K562 (cell line): ENCODE data around the gene MARCHF9. TPM values are rescaled to one million over a fixed set of nuclear protein-coding genes. Genes with fewer than 3 reads are reported as not detected.

ENCODE experiments used
- ARHGAP35 ChIP-seq: fragments of 450-650 bp; IDR thresholded peaks from 2 replicates; pipeline ENCODE4 v1.6.1; 2018; ENCODE audit not compliant: partially characterized antibody
- ATF1 ChIP-seq, 2 experiments: fragments of 450-650 bp in 1 of 2; IDR thresholded peaks; 2 replicates each; pipeline ENCODE4 v1.6.1; 2016; ENCODE audit warnings: missing compliant biosample characterization in 1 of 2, missing genetic modification characterization in 1 of 2
- CXXC5 ChIP-seq: fragments of 250-450 bp; sonication (Bioruptor Pico); IDR thresholded peaks from 2 replicates; pipeline ENCODE4 v1.8.0; 2022; ENCODE audit warnings: inconsistent platforms, mild to moderate bottlenecking, moderate library complexity
- E2F6 ChIP-seq, 2 experiments: IDR thresholded peaks; 2 replicates each; pipeline ENCODE4 v1.6.1; 2011; ENCODE audit warnings: borderline replicate concordance in 1 of 2, control low read depth in 1 of 2, low read depth in 1 of 2, low read length in 1 of 2, mild to moderate bottlenecking in 1 of 2, mixed read lengths in 1 of 2, moderate library complexity in 1 of 2; ENCODE audit not compliant: insufficient read depth in 1 of 2, insufficient read length in 1 of 2, poor library complexity in 1 of 2, severe bottlenecking in 1 of 2; ENCODE audit errors: extremely low read depth in 1 of 2
- E4F1 ChIP-seq: fragments of 250-450 bp; sonication (Bioruptor Pico); IDR thresholded peaks from 2 replicates; pipeline ENCODE4 v1.5.0; 2021; ENCODE audit warnings: mild to moderate bottlenecking, borderline replicate concordance
- ETS1 ChIP-seq: conservative IDR thresholded peaks from 2 replicates; pipeline ENCODE4 v1.6.1; 2011; ENCODE audit warnings: low read depth, mild to moderate bottlenecking, low read length; ENCODE audit not compliant: control insufficient read depth
- HDAC8 ChIP-seq: fragments of 450-650 bp; IDR thresholded peaks from 2 replicates; pipeline ENCODE4 v1.6.1; 2016; ENCODE audit warnings: mild to moderate bottlenecking, missing genetic modification characterization, moderate library complexity, missing compliant biosample characterization
- JUN ChIP-seq, 2 experiments: sonication (generic) in 1 of 2; formaldehyde crosslinking in 1 of 2; IDR thresholded peaks; 2 replicates each; pipeline versions ENCODE4 v1.6.1 to v1.8.0; 2012 to 2022; ENCODE audit warnings: borderline replicate concordance in 2 of 2, mild to moderate bottlenecking in 2 of 2, improper control_type of control experiment in 1 of 2, low read depth in 1 of 2, low read length in 1 of 2, missing genetic modification reagents in 1 of 2
- MTA3 ChIP-seq: fragments of 450-650 bp; formaldehyde crosslinking; IDR thresholded peaks from 2 replicates; pipeline ENCODE4 v1.6.1; 2017; ENCODE audit warnings: mild to moderate bottlenecking, borderline replicate concordance
- NR2C2 ChIP-seq, 2 experiments: fragments of 200-800 bp in 1 of 2; sonication (Bioruptor generic) in 1 of 2; sonication (generic) in 1 of 2; formaldehyde crosslinking in 1 of 2; IDR thresholded peaks; 2 replicates each; pipeline versions ENCODE4 v1.6.1 to v1.8.0; 2016 to 2022; ENCODE audit warnings: mild to moderate bottlenecking in 1 of 2, missing compliant biosample characterization in 1 of 2, missing genetic modification characterization in 1 of 2, missing genetic modification reagents in 1 of 2
- TAF1 ChIP-seq: IDR thresholded peaks from 2 replicates; pipeline ENCODE4 v1.6.1; 2011; ENCODE audit warnings: mild to moderate bottlenecking, low read length, moderate library complexity; ENCODE audit not compliant: insufficient read depth, control insufficient read depth, severe bottlenecking; ENCODE audit errors: extremely low read depth
- TAF9B ChIP-seq: fragments of 450-650 bp; IDR thresholded peaks from 2 replicates; pipeline ENCODE4 v1.6.1; 2018; ENCODE audit warnings: mild to moderate bottlenecking; ENCODE audit not compliant: partially characterized antibody
- TCF15 ChIP-seq: fragments of 250-450 bp; sonication (Bioruptor Pico); IDR thresholded peaks from 2 replicates; pipeline ENCODE4 v1.8.0; 2022; ENCODE audit warnings: moderate library complexity, mild to moderate bottlenecking, inconsistent platforms
- TFAP4 ChIP-seq: sonication (generic); formaldehyde crosslinking; IDR thresholded peaks from 2 replicates; pipeline ENCODE4 v1.8.0; 2022; ENCODE audit warnings: missing genetic modification reagents, mild to moderate bottlenecking, moderate library complexity, borderline replicate concordance
- ZBTB26 ChIP-seq: fragments of 450-650 bp; formaldehyde crosslinking; IDR thresholded peaks from 2 replicates; pipeline ENCODE4 v1.4.0; 2022; ENCODE audit warnings: missing genetic modification characterization
- ZNF324 ChIP-seq: fragments of 250-450 bp; sonication (Bioruptor Pico); IDR thresholded peaks from 2 replicates; pipeline ENCODE4 v1.4.0; 2020; ENCODE audit warnings: mild to moderate bottlenecking
- ZNF408 ChIP-seq: fragments of 250-450 bp; sonication (Bioruptor Pico); IDR thresholded peaks from 2 replicates; pipeline ENCODE4 v1.4.0; 2020; ENCODE audit warnings: low read depth, mild to moderate bottlenecking, moderate library complexity
- ZNF583 ChIP-seq: fragments of 250-450 bp; sonication (Bioruptor Pico); IDR thresholded peaks from 2 replicates; pipeline ENCODE4 v1.4.0; 2020
- polyA plus RNA-seq, 8 experiments: library from polyadenylated mRNA; depleted of rRNA in 4 of 8; stranded (reverse) in 5 of 8; unstranded in 3 of 8; fragments of >200 nt; fragmentation: Nextera tagmentation in 2 of 8; fragmentation: Illumina TruSeq in 1 of 8; extraction: Ambion mirVana in 2 of 8; extraction: Trizol in 1 of 8; gene quantifications; 2 replicates each; pipeline versions ENCODE4 v1.2.1 to v1.2.3, GENCODE V29; 2011 to 2014; ENCODE audit warnings: inconsistent platforms in 1 of 8, missing spikeins in 1 of 8
- total RNA-seq, 7 experiments: library from RNA; depleted of rRNA in 6 of 7; stranded (reverse); fragments of >200 nt in 6 of 7; fragmentation: Illumina TruSeq in 2 of 7; extraction: Trizol in 2 of 7; gene quantifications; 2 replicates each; pipeline versions ENCODE4 v1.2.1 to v1.2.3, GENCODE V29; 2011 to 2021; ENCODE audit warnings: low replicate concordance in 1 of 7

The MARCHF9 gene
- total and polyA plus RNA-seq, 9 of the 15 experiments (the other 6 are each of a cell fraction or from before 2014, with no cell fraction given): 0.80 to 12.4 (median 6.2) TPM

GRCh38 chr12:57771873-57772428, 17.0 kb downstream of the MARCHF9 start, which contains the start of gene METTL1 (continued):
- TF ChIP-seq E4F1 (CRISPR knock-in tag) (no peak), ZNF583 (no peak), TCF15 (CRISPR knock-in tag) (no peak), HDAC8 (tag) (0 out of 2 replicates have a peak, but pooled peaks have one; percentile 23), ZBTB26 (no peak), ETS1 (peak; percentile 60), NR2C2 (CRISPR knock-in tag; IDR thresholded peaks at IDR 0.05) (no peak), NR2C2 (tag; IDR thresholded peaks at IDR 0.05) (peak; percentile 45), MTA3 (peak; percentile 62; the same call in 1 of the 2 replicates), TFAP4 (peak; percentile 98), ZNF408 (CRISPR knock-in tag) (no peak), TAF9B (peak; percentile 96), ATF1 (CRISPR knock-in tag; IDR thresholded peaks at IDR 0.05) (peak; percentile 87), ATF1 (tag; IDR thresholded peaks at IDR 0.05) (peak; percentile 99), ARHGAP35 (no peak), CXXC5 (CRISPR knock-in tag) (peak; percentile 99), JUN (IDR thresholded peaks at IDR 0.05; ENCODE audit: borderline replicate concordance, low read depth, low read length) (peak; percentile 89), JUN (CRISPR knock-in tag; IDR thresholded peaks at IDR 0.05; ENCODE audit: borderline replicate concordance) (peak; percentile 97), E2F6 (IDR thresholded peaks at IDR 0.05; ENCODE audit: borderline replicate concordance in 1 of 2, extremely low read depth in 1 of 2, insufficient read depth in 1 of 2, insufficient read length in 1 of 2, low read depth in 1 of 2, low read length in 1 of 2, poor library complexity in 1 of 2, severe bottlenecking in 1 of 2) (peak in 1 of 2 experiments; percentile 53), TAF1 (peak; percentile 83), ZNF324 (CRISPR knock-in tag) (no peak)
